Hindlimb muscle (tissue), 1 donor: ENCODE measurements around the gene ATPAF1. TPM values are rescaled to one million over a fixed set of nuclear protein-coding genes. Genes with fewer than 3 reads are reported as not detected.
"Not testable (repeated sequence)": the region's sequence is repeated elsewhere in the genome, so short reads cannot be mapped to it uniquely, and the experiment has no call there.

ENCODE experiments used
- DNase-seq: peaks from one replicate; pipeline ENCODE4 v3.0.0-alpha.2; 2013
- polyA plus RNA-seq: library from polyadenylated mRNA; unstranded; fragments of 120-200 nt; gene quantifications from one replicate; pipeline ENCODE4 v1.2.1, GENCODE V29; 2013; ENCODE audit not compliant: insufficient read length

Gene ATPAF1
- polyA plus RNA-seq = 51.7 TPM

- peak; percentile 85 for DNase-seq
These were observed at the start of gene ATPAF1 for GRCh38 chr1:46667782-46668760. TSS of gene ATPAF1 (minus strand) at chr1:46668364. CDS start at chr1:46668322, 42 bp downstream.

DNA sequence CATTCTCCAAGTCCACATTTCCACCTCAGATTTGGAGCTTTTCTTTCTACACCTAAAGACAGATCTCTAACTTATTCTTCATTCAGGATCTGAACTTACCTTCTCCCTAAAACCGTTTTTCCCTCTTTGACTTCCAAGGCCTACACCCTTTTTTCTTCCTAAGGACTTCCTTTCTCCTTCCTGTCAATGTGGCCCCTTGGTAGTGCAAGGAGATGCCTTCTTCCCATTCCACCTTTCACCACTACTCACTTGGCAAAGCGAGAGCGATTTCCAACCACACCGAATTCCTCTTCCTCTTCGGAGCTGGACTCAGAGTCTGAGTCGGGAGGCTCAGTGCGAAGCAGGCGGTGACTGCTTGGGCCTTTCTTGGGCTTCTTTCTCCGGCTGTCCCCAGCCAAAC lies 49.5 kb upstream of the ATPAF1 start:
- no peak for DNase-seq

DNA sequence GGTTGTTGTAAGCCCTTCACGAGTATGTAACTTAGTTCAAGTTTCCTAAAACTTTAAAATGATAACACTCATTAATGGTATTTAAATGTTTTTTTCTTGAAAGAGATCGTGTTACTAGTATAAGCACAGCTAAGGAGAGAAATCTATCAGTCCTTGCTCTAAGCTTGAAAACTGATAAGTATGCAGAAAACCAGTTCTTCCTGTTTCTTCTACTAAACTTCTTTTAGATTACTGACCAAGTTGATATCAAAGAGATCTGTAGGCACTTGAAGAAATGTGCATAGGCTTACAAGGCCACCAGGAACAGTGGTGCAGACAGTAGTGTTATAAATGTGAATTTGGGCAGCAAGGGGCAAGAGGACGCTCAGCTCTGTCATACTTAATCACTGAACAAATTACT lies 46.8 kb upstream of the ATPAF1 start:
- no peak for DNase-seq

DNA sequence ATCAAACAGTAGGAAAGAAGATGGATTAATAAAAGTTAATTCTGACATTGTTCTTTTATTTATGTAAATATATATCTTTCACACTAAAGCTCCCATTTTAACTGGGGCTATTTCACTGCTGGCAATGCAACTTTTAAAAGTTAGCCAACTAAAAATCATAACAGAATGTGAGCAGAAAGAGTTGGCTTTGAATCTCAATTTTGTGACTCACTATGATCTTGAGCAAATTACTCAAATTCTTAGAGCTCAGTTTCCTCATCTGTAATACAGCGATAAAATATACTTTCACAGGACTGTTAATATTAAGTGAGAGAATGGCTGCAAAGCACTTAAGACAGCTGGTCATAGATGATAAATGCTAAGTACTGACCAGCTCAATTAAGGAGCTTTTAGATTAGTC lies 40.0 kb upstream of the ATPAF1 start:
- no peak for DNase-seq

DNA sequence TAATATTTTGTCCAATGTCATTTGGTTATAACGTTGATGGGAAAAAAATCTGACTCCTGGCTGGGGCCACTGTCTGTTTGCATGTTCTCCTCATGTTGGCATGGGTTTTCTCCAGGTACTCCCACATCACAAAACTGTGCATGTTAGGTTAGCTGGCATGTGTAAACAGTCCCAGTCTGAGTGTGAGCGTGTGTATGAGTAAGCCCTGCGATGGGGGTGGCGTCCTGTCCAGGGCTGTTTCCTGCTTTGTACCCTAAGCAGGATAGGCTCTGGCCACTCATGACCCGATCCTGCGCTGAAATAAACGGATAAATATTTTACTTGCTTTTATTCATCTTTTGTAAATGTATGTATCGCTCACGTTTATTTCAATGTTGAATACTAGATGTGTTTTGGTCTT lies 37.2 kb upstream of the ATPAF1 start:
- no peak for DNase-seq

GRCh38 chr1:46703927-46704641 lies 35.9 kb upstream of the ATPAF1 start:
- DNase-seq = no peak

- DNase-seq = no peak
These were observed 31.5 kb upstream of the ATPAF1 start for GRCh38 chr1:46699666-46700065.

DNA sequence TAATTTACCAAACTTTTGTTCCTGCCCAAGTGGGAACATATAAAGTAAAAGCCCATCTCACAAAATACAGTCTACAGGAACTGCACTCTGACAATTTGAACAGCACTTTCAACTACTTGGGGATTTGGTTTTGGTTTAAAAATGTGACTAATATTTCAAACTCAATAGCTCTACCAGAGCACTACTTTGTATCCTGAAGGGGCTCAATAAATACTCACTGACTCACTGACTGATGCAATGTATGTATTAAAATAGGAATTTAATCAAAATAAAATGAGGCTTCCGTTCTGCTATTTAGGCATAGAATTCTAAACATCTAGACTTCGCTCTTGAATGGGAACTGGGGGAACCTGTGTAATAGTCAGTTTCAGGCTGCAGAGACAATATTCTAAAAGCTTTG lies 28.9 kb upstream of the ATPAF1 start:
- no peak for DNase-seq

GRCh38 chr1:46694676-46695075 lies 26.5 kb upstream of the ATPAF1 start:
- not testable (repeated sequence) for DNase-seq

DNA sequence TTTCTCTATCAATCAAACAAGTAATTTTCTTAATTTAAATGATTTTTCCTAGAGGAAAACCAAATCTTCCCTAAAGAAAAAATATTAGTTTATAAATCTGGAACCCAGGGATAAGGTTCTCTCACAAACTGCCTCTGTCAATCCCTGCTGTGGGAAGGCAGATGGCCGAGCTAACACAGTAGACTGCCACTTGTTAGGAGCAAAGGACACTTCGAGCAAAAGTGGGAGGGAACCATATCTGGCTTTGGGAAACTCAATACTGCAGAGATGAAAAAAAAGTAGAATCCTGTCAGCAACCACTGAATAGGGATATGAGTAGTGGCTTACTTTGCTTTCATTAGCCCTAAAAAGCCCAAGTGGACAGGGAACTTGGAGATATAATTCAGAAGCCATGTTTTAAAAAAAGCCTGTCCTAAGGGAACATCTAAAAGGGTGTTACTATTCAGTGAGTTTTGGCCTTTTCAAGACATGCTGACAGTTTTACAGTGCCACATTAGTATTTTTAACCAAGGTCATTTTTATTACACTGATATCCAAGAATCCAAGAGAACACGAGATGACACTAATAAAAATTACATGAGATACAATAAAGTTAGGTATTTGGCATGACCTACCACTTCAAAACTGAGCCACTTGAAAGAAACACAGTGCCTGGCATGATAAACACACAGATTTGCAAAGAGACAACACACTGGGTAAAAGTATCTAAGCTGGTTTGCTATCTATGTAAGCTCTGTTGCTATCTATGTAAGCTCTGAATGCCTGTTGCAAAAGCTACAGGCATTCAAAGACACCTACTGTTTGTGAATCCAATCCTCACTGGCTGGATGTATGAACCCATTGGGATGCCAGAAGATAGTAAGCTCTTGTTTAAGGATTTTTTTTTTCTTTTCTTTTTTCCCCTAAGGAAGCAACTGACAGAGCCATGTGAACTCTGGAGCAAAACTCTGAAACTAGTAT lies 24.9 kb upstream of the ATPAF1 start:
- DNase-seq = no peak

GRCh38 chr1:46691997-46692790 lies 24.0 kb upstream of the ATPAF1 start:
- no peak for DNase-seq

GRCh38 chr1:46690931-46691421 lies 22.8 kb upstream of the ATPAF1 start:
- no peak for DNase-seq

GRCh38 chr1:46689897-46690296 lies 21.7 kb upstream of the ATPAF1 start:
- no peak for DNase-seq

DNA sequence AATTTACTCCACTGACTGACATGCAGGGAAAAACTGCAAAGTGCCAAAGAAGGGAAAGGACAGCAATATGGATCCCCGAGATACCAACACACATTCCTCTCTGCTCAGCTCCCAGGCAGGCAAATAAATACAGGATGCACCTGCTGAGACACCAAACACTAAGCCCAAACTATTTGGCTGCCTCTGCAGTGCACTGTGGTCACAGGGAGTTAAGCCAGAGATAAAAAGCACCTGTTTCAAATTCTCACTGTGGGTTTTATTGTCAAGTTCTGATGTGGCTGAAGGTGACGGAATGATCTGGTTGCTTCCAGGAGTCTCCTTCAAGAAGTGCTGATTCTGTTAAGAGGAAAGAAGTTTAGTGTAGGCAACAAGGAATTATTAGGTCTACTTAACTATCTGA lies 21.2 kb upstream of the ATPAF1 start:
- DNase-seq = no peak

DNA sequence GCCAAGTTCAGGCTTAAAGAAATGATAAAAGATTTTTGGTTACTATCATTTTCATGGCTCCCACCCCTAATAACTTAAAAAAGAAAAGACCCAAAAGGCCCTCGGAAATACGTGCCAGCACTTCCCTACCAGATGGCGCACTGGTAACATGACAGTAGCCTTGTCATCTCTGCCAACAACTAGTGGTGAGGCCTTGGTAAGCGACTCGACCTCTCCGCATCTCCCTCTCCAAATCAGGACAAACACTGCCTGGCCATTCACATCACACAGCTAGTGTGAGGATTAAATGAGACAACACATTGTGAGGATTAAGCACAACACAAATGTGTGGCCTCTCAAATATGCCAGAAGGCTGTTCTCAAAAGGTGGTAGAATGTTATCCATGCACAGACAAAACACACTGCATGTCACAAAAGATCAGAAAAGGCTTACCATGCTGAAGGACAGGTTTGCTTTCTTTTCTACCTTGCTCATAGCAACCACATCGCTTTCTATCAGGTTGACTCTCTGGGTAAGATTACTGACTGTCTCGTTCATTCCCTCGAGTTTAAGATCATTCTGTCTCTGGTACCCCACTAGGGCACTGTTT lies 19.9 kb upstream of the ATPAF1 start:
- DNase-seq = no peak

- DNase-seq = peak; percentile 15
These were observed 19.0 kb upstream of the ATPAF1 start for GRCh38 chr1:46687093-46687659.

GRCh38 chr1:46686255-46686654 lies 18.1 kb upstream of the ATPAF1 start:
- no peak for DNase-seq

GRCh38 chr1:46684670-46685069 lies 16.5 kb upstream of the ATPAF1 start:
- DNase-seq = no peak

DNA sequence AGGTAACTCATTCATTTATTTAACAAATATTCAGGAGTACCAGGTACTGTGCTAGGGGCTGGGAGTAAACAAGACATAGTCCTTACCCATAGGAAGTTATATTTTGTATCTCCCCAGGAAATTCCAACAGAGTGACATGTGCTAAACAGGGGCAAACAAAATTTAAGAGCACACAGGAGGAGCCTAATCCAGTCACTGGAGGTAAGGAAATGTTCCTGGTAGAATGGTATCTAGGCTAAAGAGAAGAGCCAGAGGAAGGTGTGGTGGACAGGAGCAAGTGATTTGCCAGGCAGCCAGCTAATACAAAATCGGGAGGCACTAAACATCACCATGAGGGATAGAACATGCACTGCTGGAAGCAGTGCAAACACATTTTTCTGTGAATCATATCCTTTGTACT lies 13.9 kb upstream of the ATPAF1 start:
- DNase-seq = no peak

DNA sequence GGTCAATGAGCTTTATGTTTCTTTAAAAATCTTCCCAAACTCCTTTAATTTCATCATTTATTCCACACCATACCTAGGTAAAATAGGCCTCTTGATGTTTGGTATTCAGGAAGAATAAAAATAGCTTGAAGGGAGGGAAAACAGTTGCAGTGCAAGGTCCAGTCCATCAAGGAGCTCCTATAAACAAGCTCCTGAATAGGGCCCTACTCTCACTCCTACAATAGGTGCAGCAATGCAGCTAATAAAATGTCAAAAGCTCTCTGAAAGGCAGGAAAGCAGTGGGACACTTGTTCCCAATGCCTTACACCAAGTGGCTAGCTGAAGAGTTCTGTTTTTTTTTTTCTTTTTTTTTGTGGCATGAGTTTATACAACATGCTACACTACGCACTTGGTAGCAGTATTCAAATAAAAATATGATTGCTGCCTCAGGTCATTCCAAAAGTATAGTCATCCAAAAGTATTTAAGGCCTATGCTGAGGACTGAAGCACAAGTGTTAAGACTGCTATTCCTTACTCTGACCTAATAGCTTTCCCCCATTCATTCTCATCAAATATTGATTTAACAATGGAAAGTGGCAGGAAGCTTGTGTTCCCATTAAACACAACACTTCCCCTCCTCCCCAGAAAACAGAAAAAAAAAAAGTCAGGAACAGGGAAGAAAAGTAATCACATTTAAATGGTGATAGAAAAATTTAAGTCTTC lies 13.3 kb upstream of the ATPAF1 start:
- DNase-seq = no peak
